ENCODE measurements around the gene DNAL1. TPM values are rescaled to one million over a fixed set of nuclear protein-coding genes. Genes with fewer than 3 reads are reported as not detected.
A peak's percentile ranks its signal among the peaks of the same experiment; 100 is the strongest.

The DNAL1 gene
- 10 to 100 TPM in 3 of 6 donors, 1 to 10 TPM in 3; 4.2 to 29.8 (median 11.5) TPM for total RNA-seq

DNA sequence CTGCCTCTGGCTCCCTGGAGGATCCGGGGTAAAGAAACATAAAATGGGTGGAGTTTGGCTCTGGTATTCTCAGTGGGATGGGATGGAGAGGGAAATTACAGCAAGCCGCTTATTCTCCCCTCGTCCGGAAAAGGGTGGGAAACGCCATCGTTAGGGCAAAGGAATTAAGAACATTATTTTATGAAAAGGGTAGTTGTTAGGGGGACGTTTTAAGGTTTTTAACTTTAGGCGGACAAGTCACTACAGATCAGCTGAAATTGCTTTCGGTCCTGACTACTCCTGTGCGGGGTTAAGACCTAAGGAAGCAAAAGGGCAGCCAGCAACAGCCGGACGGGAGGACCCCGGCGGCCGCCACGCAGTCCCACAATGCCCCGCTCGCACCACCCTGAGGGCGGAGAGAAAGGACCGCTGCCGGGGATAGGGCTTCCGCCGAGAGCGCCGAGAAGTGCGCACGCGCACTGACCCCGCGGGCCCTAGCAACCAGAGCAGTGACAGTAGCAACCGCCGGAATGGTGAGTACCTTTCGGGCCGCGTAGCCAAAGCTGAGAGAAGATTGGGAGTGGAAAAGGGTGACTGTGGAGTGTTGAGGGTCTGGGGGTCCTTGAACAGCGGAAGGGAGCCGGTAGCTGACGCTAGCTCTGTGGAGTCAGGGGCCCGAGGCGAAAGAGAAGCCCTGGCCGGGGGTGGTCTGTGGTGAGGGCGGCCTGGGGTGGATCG, at the start of gene DNAL1:
Gene DNAL1, plus strand, starts transcription at position 456 of the 717 bp plus-strand sequence. Its CDS starts 54 bp downstream, at position 510.
- no peaks in the 10 kb centered on the region for H3K36me3 ChIP-seq
- H3K4me1 ChIP-seq: peaks cover 11 to 18% (median 13%) of the 10 kb centered on the region in 4 donors
- H3K9me3 ChIP-seq: no peaks in the 10 kb centered on the region
- TF ChIP-seq, protein P1, sequence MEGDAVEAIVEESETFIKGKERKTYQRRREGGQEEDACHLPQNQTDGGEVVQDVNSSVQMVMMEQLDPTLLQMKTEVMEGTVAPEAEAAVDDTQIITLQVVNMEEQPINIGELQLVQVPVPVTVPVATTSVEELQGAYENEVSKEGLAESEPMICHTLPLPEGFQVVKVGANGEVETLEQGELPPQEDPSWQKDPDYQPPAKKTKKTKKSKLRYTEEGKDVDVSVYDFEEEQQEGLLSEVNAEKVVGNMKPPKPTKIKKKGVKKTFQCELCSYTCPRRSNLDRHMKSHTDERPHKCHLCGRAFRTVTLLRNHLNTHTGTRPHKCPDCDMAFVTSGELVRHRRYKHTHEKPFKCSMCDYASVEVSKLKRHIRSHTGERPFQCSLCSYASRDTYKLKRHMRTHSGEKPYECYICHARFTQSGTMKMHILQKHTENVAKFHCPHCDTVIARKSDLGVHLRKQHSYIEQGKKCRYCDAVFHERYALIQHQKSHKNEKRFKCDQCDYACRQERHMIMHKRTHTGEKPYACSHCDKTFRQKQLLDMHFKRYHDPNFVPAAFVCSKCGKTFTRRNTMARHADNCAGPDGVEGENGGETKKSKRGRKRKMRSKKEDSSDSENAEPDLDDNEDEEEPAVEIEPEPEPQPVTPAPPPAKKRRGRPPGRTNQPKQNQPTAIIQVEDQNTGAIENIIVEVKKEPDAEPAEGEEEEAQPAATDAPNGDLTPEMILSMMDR (IDR thresholded peaks at IDR 0.05): no peak
- TF ChIP-seq POLR2AphosphoS5 (IDR thresholded peaks at IDR 0.05): peak; percentile 66 to 81
- TF ChIP-seq EP300 (IDR thresholded peaks at IDR 0.05): peak in 1 of 4 donors; percentile 4
- peak in 1 of 4 donors; percentile 77 for TF ChIP-seq POLR2A (IDR thresholded peaks at IDR 0.05)
- peak within 1 kb of the TSS; percentile 62 to 90 (median 81) for H3K27ac ChIP-seq
- ATAC-seq (ENCODE audit: low FRiP score in 2 of 2): peak; percentile 99 to 100
- DNase-seq: peak; percentile 96 to 99
- peak within 1 kb of the TSS; percentile 65 to 92 (median 82) for H3K4me3 ChIP-seq
- H3K27me3 ChIP-seq: no peaks in the 10 kb centered on the region
- WGBS, 2 donors: 1% methylated on average over 24 to 41 of the region's 43 CpGs

DNA sequence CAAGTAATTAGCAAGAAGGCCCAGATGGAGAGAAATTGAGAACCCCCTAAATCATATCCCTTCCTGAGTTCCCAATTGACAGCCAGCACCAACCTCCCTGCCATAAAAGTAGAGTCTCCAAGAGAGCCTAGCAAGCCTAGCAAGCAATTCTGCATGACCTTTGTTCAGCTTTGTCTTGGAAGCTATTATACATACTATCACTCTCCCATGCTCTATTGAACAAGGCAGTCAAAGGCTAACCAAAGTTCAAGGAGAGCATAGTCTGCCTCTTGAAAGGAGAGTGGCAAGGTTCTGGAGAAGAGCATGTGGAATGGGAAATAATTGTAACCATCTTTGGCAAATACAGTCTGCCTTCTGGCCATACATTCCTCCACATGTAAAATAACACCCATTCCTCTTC, 45.3 kb upstream of the DNAL1 start:
- DNase-seq: no peak

GRCh38 chr14:73602994-73603393, 41.8 kb upstream of the DNAL1 start:
- 87 to 88% methylated on average over 3 of the region's 3 CpGs for WGBS, 2 donors
- no peak overlapping the region for H3K27ac ChIP-seq
- H3K27me3 ChIP-seq: no peaks in the 10 kb centered on the region
- H3K9me3 ChIP-seq: no peaks in the 10 kb centered on the region
- H3K4me1 ChIP-seq: no peaks in the 10 kb centered on the region
- no peak for TF ChIP-seq EP300 (IDR thresholded peaks at IDR 0.05)
- TF ChIP-seq, protein P1 (IDR thresholded peaks at IDR 0.05): no peak
- TF ChIP-seq POLR2AphosphoS5 (IDR thresholded peaks at IDR 0.05): no peak
- TF ChIP-seq POLR2A (IDR thresholded peaks at IDR 0.05): no peak
- no peak overlapping the region for H3K4me3 ChIP-seq
- DNase-seq: no peak
- ATAC-seq (ENCODE audit: low FRiP score in 2 of 2): no peak
- no peaks in the 10 kb centered on the region for H3K36me3 ChIP-seq

More for the DNA sequence above, 45.3 kb upstream of the DNAL1 start:
- no peaks in the 10 kb centered on the region for H3K27me3 ChIP-seq
- no peaks in the 10 kb centered on the region for H3K9me3 ChIP-seq
- no peak overlapping the region for H3K27ac ChIP-seq
- no peak overlapping the region for H3K4me3 ChIP-seq
- no peaks in the 10 kb centered on the region for H3K4me1 ChIP-seq
- no peaks in the 10 kb centered on the region for H3K36me3 ChIP-seq
- no peak for TF ChIP-seq POLR2AphosphoS5 (IDR thresholded peaks at IDR 0.05)
- TF ChIP-seq POLR2A (IDR thresholded peaks at IDR 0.05): no peak
- TF ChIP-seq, protein P1 (IDR thresholded peaks at IDR 0.05): no peak
- TF ChIP-seq EP300 (IDR thresholded peaks at IDR 0.05): no peak
- no peak for ATAC-seq (ENCODE audit: low FRiP score in 2 of 2)

DNA sequence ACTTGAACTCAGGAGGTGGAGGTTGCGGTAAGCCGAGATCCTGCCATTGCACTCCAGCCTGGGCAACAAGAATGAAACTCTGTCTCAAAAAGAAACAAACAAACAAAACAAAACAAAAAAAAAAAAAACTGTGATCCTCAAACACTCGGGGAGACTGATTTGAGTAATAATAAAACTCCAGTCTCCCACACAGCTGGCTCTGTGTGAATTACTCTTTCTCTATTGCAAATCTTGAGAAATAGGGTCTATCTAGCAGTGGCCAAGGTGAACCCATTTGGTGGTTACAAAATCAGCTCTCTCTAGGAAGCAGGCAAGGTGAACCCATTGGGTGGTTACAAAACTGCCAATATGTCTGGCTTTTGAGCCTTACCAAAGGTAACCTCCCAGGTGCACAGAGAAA, 38.5 kb upstream of the DNAL1 start:
- DNase-seq (no peak), ATAC-seq (ENCODE audit: low FRiP score in 2 of 2) (no peak)
- Histone ChIP-seq H3K27ac (no peak overlapping the region), H3K36me3 (no peaks in the 10 kb centered on the region), H3K27me3 (no peaks in the 10 kb centered on the region), H3K9me3 (no peaks in the 10 kb centered on the region), H3K4me3 (no peak overlapping the region), H3K4me1 (no peaks in the 10 kb centered on the region)
- 86 to 91% methylated on average over 3 of the region's 3 CpGs for WGBS, 2 donors
- TF ChIP-seq POLR2A (IDR thresholded peaks at IDR 0.05) (no peak), POLR2AphosphoS5 (IDR thresholded peaks at IDR 0.05) (no peak), EP300 (IDR thresholded peaks at IDR 0.05) (no peak)
- TF ChIP-seq, protein P1 (IDR thresholded peaks at IDR 0.05): no peak

GRCh38 chr14:73607241-73607640, 37.5 kb upstream of the DNAL1 start:
- Histone ChIP-seq H3K4me1 (peaks cover 0 to 5% (median 4%) of the 10 kb centered on the region in 4 donors), H3K27me3 (no peaks in the 10 kb centered on the region), H3K27ac (no peak overlapping the region), H3K9me3 (no peaks in the 10 kb centered on the region), H3K36me3 (no peaks in the 10 kb centered on the region), H3K4me3 (no peak overlapping the region)
- no peak for DNase-seq
- no peak for TF ChIP-seq POLR2A (IDR thresholded peaks at IDR 0.05)
- TF ChIP-seq EP300 (IDR thresholded peaks at IDR 0.05): no peak
- TF ChIP-seq, protein P1 (IDR thresholded peaks at IDR 0.05): no peak
- TF ChIP-seq POLR2AphosphoS5 (IDR thresholded peaks at IDR 0.05): no peak
- WGBS, 2 donors: 60 to 96% methylated on average over 1 of the region's 1 CpG
- no peak for ATAC-seq (ENCODE audit: low FRiP score in 2 of 2)
